Measurements from ENCODE around the gene CHRND.

GRCh38 chr2:232504438-232504837, 21.5 kb upstream of the CHRND start:
- TF ChIP-seq CTCF (IDR thresholded peaks at IDR 0.05; ENCODE audit: insufficient read depth, low read length) (no peak), REST (IDR thresholded peaks at IDR 0.05; ENCODE audit: insufficient replicate concordance, low read depth) (no peak), POLR2AphosphoS5 (IDR thresholded peaks at IDR 0.05; ENCODE audit: low read depth) (no peak)
